Pancreas (tissue), 10 donors: ENCODE measurements around the gene ANKRD2. TPM values are rescaled to one million over a fixed set of nuclear protein-coding genes. Genes with fewer than 3 reads are reported as not detected.

Experiments
- ATAC-seq, 4 donors: fragments of 200-7000 bp; cut with Tn5 transposase; one replicate each; pipeline versions ENCODE4 v1.8.0 to v1.9.1; 2020; ENCODE audit warnings: mild to moderate bottlenecking in 4 of 4, moderate library complexity in 4 of 4
- DNase-seq, 6 donors: peaks; one replicate each; pipeline ENCODE4 v3.0.0-alpha.2; 2020
- FAIRE-seq: peaks from 2 replicates; lab custom pipeline; 2012; peaks lifted over from hg19 to GRCh38; lab: Jason Lieb, UNC
- H3K27ac ChIP-seq, 4 donors: fragments of 200-600 bp; sonication (generic); 1 replicate in 3 of 4; 2 replicates in 1 of 4; pipeline versions ENCODE4 v1.5.0 to v1.8.0; 2020
- H3K27me3 ChIP-seq, 4 donors: fragments of 200-600 bp; one replicate each; pipeline ENCODE4 v1.8.0; 2021
- H3K36me3 ChIP-seq, 3 donors: fragments of 200-600 bp; sonication (generic) in 1 of 3; one replicate each; pipeline versions ENCODE4 v1.5.0 to v1.8.0; 2020 to 2021
- H3K4me1 ChIP-seq, 3 donors: fragments of 200-600 bp; one replicate each; pipeline ENCODE4 v1.8.0; 2021
- H3K4me3 ChIP-seq, 4 donors: fragments of 200-600 bp; sonication (generic) in 2 of 4; one replicate each; pipeline versions ENCODE4 v1.5.0 to v1.8.0; 2020 to 2021
- H3K9me3 ChIP-seq, 4 donors: fragments of 200-600 bp; one replicate each; pipeline ENCODE4 v1.8.0; 2021
- CTCF ChIP-seq, 4 donors: fragments of 200-600 bp; sonication (generic) in 3 of 4; IDR thresholded peaks; one replicate each; pipeline versions ENCODE4 v1.5.0 to v1.8.0; 2021; ENCODE audit warnings: antibody characterized with exemption in 4 of 4
- WGBS, 2 donors: extraction: QIAGEN DNeasy Blood & Tissue Kit; methylation state at CpG; one replicate each; pipeline ENCODE4 v1.1.7; 2013; 5-methylcytosine and 5-hydroxymethylcytosine counted together
- intact Hi-C, 3 donors: fragments of 100-400 bp; cut with DNase I; formaldehyde crosslinking; loops; one replicate each; pipeline versions ENCODE4 v1.11.1 to v1.14.2; 2022
- polyA plus RNA-seq, 2 donors: library from polyadenylated mRNA; stranded (reverse); fragments of 200-250 nt; gene quantifications; one replicate each; pipeline ENCODE4 v1.2.3, GENCODE V29; 2013
- total RNA-seq, 6 donors: library from RNA; stranded (reverse); fragmentation: NEBNext Ultra II Directional in 4 of 6; extraction: Animal tissue kit (Norgen Biotek cat#: 25700) in 4 of 6; gene quantifications; one replicate each; pipeline versions ENCODE4 v1.2.1 to v1.2.4, GENCODE V29; 2021 to 2023
- donor health status: healthy with polysubstance abuse.
- donor health status: DM: no; HTN: no; CAD: no; lungs with moderate emphysema.
- donor health status: DM: no; HTN: no; CAD: no.
- donor health status: control.
- donor health status: control.
- donor health status: Bipolar disorder and iron deficiency.
- donor health status: DM: yes; HTN: yes; CAD: no.
- donor health status: DM: no; HTN: no; CAD: no.
- donor health status: DM: no; HTN: no; CAD: no.
- donor health status: DM: yes; HTN: yes; CAD: no.

The ANKRD2 gene
- total and polyA plus RNA-seq, 8 donors = 0.12 to 1.6 (median 0.39) TPM

DNA sequence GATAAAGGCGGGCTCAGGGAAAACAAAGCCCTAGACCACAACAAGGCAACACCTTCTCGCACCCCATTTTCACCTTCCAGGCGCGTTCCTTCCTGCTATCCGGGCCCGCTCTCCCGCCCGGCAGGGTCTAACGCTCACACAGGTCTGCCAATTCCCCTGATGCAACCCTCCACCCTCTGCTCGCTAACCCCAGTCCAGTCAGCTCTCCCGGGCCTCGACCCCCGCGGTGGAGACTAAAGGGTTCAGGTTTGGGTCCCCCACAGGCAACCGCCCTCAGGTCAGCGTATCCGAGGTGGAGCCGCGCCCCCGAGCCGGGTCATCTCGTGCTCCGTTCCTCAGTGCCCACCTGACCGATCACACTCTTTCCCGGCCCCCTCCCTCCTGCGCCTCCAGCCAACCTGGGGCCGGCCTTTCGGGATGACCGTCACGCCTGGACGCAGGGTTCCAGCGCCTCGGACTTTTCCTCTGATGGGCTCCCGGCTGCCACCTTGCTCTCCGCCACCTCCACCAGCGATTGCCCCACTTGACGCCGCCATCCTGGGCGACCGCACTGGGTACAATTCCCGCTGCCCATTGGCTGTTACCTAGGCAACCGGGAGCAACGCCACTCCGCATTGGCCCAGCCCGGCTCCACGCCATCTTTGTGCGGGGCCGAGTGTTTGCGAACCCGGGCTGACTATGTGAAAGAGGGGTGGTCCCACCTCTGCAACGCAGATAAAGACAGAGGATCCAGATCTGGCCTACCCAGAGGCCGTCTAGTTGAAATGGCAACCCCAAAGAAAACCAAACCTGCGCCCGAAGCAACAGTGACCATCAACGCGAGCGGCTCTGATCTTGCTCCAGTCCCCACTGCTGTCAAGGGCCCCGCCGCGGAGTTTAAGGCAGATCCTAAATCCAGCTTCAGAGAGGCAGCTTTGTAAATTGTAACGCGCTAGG lies 60.6 kb downstream of the ANKRD2 start, which contains the start of gene MORN4:
MORN4 (minus strand) TSS at position 552 of the 936 bp plus-strand sequence. CDS start 13,847 bp downstream, outside the sequence.
- ATAC-seq (peak; percentile 98 to 100 (median 100)), FAIRE-seq (no peak), DNase-seq (peak; percentile 93 to 98 (median 94))
- no peak for TF ChIP-seq CTCF (IDR thresholded peaks at IDR 0.05)
- H3K27me3 ChIP-seq = no peaks in the 10 kb centered on the region
- no peaks in the 10 kb centered on the region for H3K9me3 ChIP-seq
- H3K4me1 ChIP-seq = no peaks in the 10 kb centered on the region
- peak within 1 kb of the TSS; percentile 19 to 60 (median 44) for H3K27ac ChIP-seq
- 0 to 1% methylated on average over 59 to 62 of the region's 62 CpGs for WGBS, 2 donors
- no peaks in the 10 kb centered on the region for H3K36me3 ChIP-seq
- H3K4me3 ChIP-seq = peak within 1 kb of the TSS; percentile 74 to 83 (median 76)
- intact Hi-C loops = no loop called here

Other genes starting within 250 kb of the ANKRD2 start
- 10 to 100 TPM in 2 of 6 donors, 1 to 10 TPM in 4; 8.7 to 15.0 (median 9.9) TPM for gene FRAT2, start 238.1 kb upstream of the ANKRD2 start, total RNA-seq
- gene FRAT2, start 238.1 kb upstream of the ANKRD2 start, polyA plus RNA-seq = 1 to 10 TPM; 4.3 to 5.5 TPM
- gene RRP12, start 171.4 kb upstream of the ANKRD2 start, total RNA-seq = 10 to 100 TPM; 22.3 to 40.1 (median 27.1) TPM
- gene RRP12, start 171.4 kb upstream of the ANKRD2 start, polyA plus RNA-seq = 10 to 100 TPM; 36.4 to 44.9 TPM
- 10 to 100 TPM; 31.4 to 72.8 (median 46.6) TPM for gene PGAM1, start 146.6 kb upstream of the ANKRD2 start, total RNA-seq
- gene PGAM1, start 146.6 kb upstream of the ANKRD2 start, polyA plus RNA-seq = 10 to 100 TPM; 22.2 to 59.5 TPM
- 10 to 100 TPM; 13.0 to 19.4 (median 17.9) TPM for gene EXOSC1, start 126.8 kb upstream of the ANKRD2 start, total RNA-seq
- gene EXOSC1, start 126.8 kb upstream of the ANKRD2 start, polyA plus RNA-seq = 10 to 100 TPM; 24.1 to 27.6 TPM
- 10 to 100 TPM; 11.4 to 22.7 (median 15.1) TPM for gene ZDHHC16, start 126.6 kb upstream of the ANKRD2 start, total RNA-seq
- gene ZDHHC16, start 126.6 kb upstream of the ANKRD2 start, polyA plus RNA-seq = 10 to 100 TPM; 17.6 to 18.8 TPM
- gene MMS19, start 74.4 kb upstream of the ANKRD2 start, total RNA-seq = 10 to 100 TPM; 18.0 to 33.3 (median 22.3) TPM
- 10 to 100 TPM; 40.2 to 65.7 TPM for gene MMS19, start 74.4 kb upstream of the ANKRD2 start, polyA plus RNA-seq
- 1 to 10 TPM; 3.9 to 6.8 (median 4.5) TPM for gene UBTD1, start 73.9 kb upstream of the ANKRD2 start, total RNA-seq
- gene UBTD1, start 73.9 kb upstream of the ANKRD2 start, polyA plus RNA-seq = 1 to 10 TPM; 6.8 to 9.0 TPM
- 10 to 100 TPM in 2 of 6 donors, 1 to 10 TPM in 4; 7.2 to 14.9 (median 8.7) TPM for gene HOGA1, start 11.6 kb downstream of the ANKRD2 start, total RNA-seq
- 10 to 100 TPM; 15.9 to 20.5 TPM for gene HOGA1, start 11.6 kb downstream of the ANKRD2 start, polyA plus RNA-seq
- gene C10orf62, start 16.9 kb downstream of the ANKRD2 start, total RNA-seq = 1 to 10 TPM in 2 of 6 donors, under 1 TPM in 4; 0.34 to 1.9 (median 0.61) TPM
- gene C10orf62, start 16.9 kb downstream of the ANKRD2 start, polyA plus RNA-seq = under 1 TPM; 0.12 to 0.95 TPM
- 1 to 10 TPM; 3.3 to 6.4 (median 4.5) TPM for gene MORN4, start 60.7 kb downstream of the ANKRD2 start, total RNA-seq
- 1 to 10 TPM; 4.8 to 8.9 TPM for gene MORN4, start 60.7 kb downstream of the ANKRD2 start, polyA plus RNA-seq
- gene PI4K2A, start 67.9 kb downstream of the ANKRD2 start, total RNA-seq = 1 to 10 TPM; 2.2 to 8.9 (median 3.4) TPM
- gene PI4K2A, start 67.9 kb downstream of the ANKRD2 start, polyA plus RNA-seq = 1 to 10 TPM; 3.4 to 5.4 TPM
- 1 to 10 TPM; 3.7 to 6.2 (median 4.6) TPM for gene AVPI1, start 114.5 kb downstream of the ANKRD2 start, total RNA-seq
- 1 to 10 TPM; 4.1 to 9.1 TPM for gene AVPI1, start 114.5 kb downstream of the ANKRD2 start, polyA plus RNA-seq
- gene MARVELD1, start 141.0 kb downstream of the ANKRD2 start, total RNA-seq = 10 to 100 TPM in 1 of 6 donors, 1 to 10 TPM in 5; 1.8 to 11.8 (median 3.6) TPM
- 1 to 10 TPM; 3.8 to 7.1 TPM for gene MARVELD1, start 141.0 kb downstream of the ANKRD2 start, polyA plus RNA-seq
- 10 to 100 TPM; 11.9 to 23.6 (median 14.3) TPM for gene ZFYVE27, start 164.3 kb downstream of the ANKRD2 start, total RNA-seq
- 10 to 100 TPM; 22.3 to 34.9 TPM for gene ZFYVE27, start 164.3 kb downstream of the ANKRD2 start, polyA plus RNA-seq
- 100 to 1,000 TPM in 1 of 6 donors, 10 to 100 TPM in 5; 59.8 to 159 (median 67.7) TPM for gene SFRP5, start 199.2 kb downstream of the ANKRD2 start, total RNA-seq
- gene SFRP5, start 199.2 kb downstream of the ANKRD2 start, polyA plus RNA-seq = 100 to 1,000 TPM; 148 to 180 TPM